ENCODE results near the gene ABCB9. TPM values are rescaled to one million over a fixed set of nuclear protein-coding genes. Genes with fewer than 3 reads are reported as not detected.

ABCB9 gene
- total RNA-seq, 4 donors from 2014 or later, result 1.5 to 9.2 (median 1.7) TPM

DNA sequence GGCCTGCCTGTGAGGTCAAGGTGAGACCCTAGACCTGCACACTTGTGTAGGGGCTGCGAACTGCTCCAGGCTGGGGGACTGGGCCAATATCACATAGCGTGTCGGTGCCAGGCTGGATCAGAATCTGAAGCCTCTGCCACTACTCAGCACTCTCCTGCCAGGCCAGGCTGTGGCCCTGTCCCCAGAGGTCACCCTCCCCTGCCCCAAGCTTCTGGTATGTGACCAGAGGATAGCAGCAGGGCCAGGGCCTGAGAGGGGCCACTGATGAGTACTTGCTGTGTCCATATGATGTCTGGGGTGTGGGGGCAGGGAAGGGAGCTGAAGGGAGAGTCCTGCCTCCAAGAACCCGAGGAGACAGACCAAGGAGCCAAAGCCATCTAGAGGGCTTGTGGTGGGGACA, 32.1 kb upstream of the ABCB9 start:
- TF ChIP-seq CTCF (IDR thresholded peaks at IDR 0.05; ENCODE audit: low read depth), result no peak

DNA sequence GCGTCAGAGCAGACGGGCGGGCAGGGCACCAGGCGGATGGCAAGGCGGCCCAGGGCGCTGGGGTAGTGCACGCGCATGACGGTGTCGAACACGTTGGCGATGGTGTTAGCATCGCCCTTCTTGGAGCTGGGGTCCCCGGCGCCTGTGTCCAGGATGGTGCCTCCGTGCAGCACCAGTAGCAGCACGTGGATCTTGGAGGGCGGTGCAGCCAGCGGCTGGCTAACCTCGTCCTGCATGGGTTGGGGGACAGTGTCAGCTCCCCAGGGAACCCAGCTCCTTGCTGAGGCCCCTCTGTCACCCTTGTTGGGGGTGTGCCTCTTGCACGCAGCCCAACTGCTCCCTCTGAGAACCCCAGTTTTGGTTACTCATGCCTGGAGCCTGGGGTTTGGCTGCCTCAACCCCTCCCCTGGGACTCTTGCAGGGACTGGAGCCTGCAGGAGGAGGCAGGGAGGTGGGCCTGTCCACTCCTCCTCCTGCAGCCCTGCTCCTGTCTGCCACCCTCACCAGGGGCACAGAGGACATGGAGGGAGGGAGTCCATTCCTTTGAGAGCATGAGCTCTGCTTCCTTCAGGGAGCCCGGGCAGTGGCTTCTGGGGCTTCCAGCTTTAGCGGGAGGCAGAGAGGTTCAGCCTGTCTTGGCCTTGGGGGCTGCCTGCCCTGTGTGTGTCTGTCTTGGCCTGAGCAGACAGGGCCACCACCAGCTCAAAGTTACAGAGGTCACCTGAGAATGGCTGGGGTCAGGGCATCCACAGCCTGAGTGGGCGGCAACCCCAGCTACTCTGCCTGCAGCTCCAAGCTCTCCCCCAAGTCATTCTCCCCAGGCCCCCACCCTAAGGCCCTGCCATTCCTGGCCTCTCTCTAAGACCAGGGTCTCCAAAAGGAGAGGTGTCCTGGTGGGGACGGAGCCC, 31.3 kb upstream of the ABCB9 start:
- TF ChIP-seq CTCF (IDR thresholded peaks at IDR 0.05; ENCODE audit: low read depth), result no peak

GRCh38 chr12:122996621-122997342, 30.5 kb upstream of the ABCB9 start:
- no peak for TF ChIP-seq CTCF (IDR thresholded peaks at IDR 0.05; ENCODE audit: low read depth)

DNA sequence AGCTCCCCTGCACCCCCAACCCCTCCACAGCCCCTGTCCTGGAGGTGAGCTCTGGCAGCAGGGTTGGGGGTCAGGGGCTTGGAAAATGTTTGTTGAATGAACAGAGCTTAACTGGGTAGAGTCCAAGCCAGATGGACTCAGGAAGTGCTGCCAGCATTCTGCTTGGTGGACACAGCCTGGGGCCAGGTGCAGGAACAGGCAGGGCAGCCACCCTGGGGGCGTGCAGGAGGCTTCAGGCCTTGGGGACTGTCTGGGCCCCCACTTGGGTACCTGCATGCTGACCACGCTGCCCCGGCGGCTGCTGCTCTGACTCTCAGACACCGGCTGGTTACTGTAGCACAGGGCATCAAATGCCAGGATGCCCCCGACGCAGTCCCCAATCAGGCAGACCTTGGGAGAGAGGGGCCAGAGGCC, 29.9 kb upstream of the ABCB9 start:
- no peak for TF ChIP-seq CTCF (IDR thresholded peaks at IDR 0.05; ENCODE audit: low read depth)

GRCh38 chr12:122995503-122996187, 29.4 kb upstream of the ABCB9 start:
- no peak for TF ChIP-seq CTCF (IDR thresholded peaks at IDR 0.05; ENCODE audit: low read depth)

- no peak for TF ChIP-seq CTCF (IDR thresholded peaks at IDR 0.05; ENCODE audit: low read depth)
Measured at GRCh38 chr12:122994781-122995502, 28.7 kb upstream of the ABCB9 start.

Data from subcutaneous adipose tissue (tissue), 4 donors.